Psoas muscle (tissue), 8 donors: ENCODE measurements around the gene PPP3CB. TPM values are rescaled to one million over a fixed set of nuclear protein-coding genes. Genes with fewer than 3 reads are reported as not detected.
A peak's percentile ranks its signal among the peaks of the same experiment; 100 is the strongest.

Experiments
- ATAC-seq, 4 donors: fragments of 200-7000 bp; cut with Tn5 transposase; one replicate each; pipeline ENCODE4 v1.9.1; 2020; ENCODE audit warnings: moderate library complexity in 3 of 4, mild to moderate bottlenecking in 2 of 4
- DNase-seq, 2 donors: peaks; one replicate each; pipeline ENCODE4 v3.0.0-alpha.2; 2020
- H3K27ac ChIP-seq: fragments of 200-600 bp; one replicate; pipeline ENCODE4 v1.8.0; 2022
- H3K27me3 ChIP-seq, 3 donors: fragments of 200-600 bp in 1 of 3; one replicate each; pipeline versions ENCODE4 v1.6.1 to v1.8.0; 2013 to 2022; ENCODE audit warnings: low read length in 2 of 3, mild to moderate bottlenecking in 2 of 3, moderate library complexity in 1 of 3; ENCODE audit not compliant: insufficient read depth in 3 of 3
- H3K36me3 ChIP-seq, 2 donors: fragments of 200-600 bp in 1 of 2; one replicate each; pipeline versions ENCODE4 v1.6.1 to v1.8.0; 2013 to 2022; ENCODE audit warnings: low read depth in 1 of 2, mild to moderate bottlenecking in 1 of 2, moderate library complexity in 1 of 2; ENCODE audit not compliant: insufficient read depth in 1 of 2
- H3K4me1 ChIP-seq: fragments of 200-600 bp; one replicate; pipeline ENCODE4 v1.8.0; 2022
- H3K4me3 ChIP-seq: fragments of 200-600 bp; one replicate; pipeline ENCODE4 v1.8.0; 2022; ENCODE audit warnings: mild to moderate bottlenecking
- H3K9me3 ChIP-seq: fragments of 200-600 bp; one replicate; pipeline ENCODE4 v1.8.0; 2022
- WGBS, 3 donors: extraction: QIAGEN DNeasy Blood & Tissue Kit; methylation state at CpG; one replicate each; pipeline versions ENCODE4 v1.1.6 to v1.1.7; 2013; 5-methylcytosine and 5-hydroxymethylcytosine counted together
- intact Hi-C, 2 donors: fragments of 100-400 bp; cut with DNase I; formaldehyde crosslinking; loops; one replicate each; pipeline versions ENCODE4 v1.11.0 to v1.14.2; 2022
- polyA plus RNA-seq, 3 donors: library from polyadenylated mRNA; stranded (reverse); fragments of 200-250 nt; gene quantifications; one replicate each; pipeline ENCODE4 v1.2.3, GENCODE V29; 2013
- total RNA-seq, 4 donors: library from RNA; stranded (reverse); fragmentation: NEBNext Ultra II Directional in 2 of 4; extraction: Animal tissue kit (Norgen Biotek cat#: 25700) in 2 of 4; gene quantifications; one replicate each; pipeline versions ENCODE4 v1.2.1 to v1.2.4, GENCODE V29; 2021 to 2023
- TF ChIP-seq, protein P1 (sequence below): fragments of 200-600 bp; IDR thresholded peaks from one replicate; pipeline ENCODE4 v1.8.0; 2022; ENCODE audit warnings: antibody characterized with exemption
- donor health status: healthy with polysubstance abuse.
- donor health status: DM: no; HTN: no; CAD: no; lungs with moderate emphysema.
- donor health status: Bipolar disorder and iron deficiency.
- donor health status: healthy.
- donor health status: DM: yes; HTN: yes; CAD: no.
- donor health status: DM: no; HTN: no; CAD: no.
- donor health status: DM: no; HTN: no; CAD: no.
- donor health status: DM: yes; HTN: yes; CAD: no.

Gene PPP3CB
- total and polyA plus RNA-seq, 7 donors, result 52.2 to 177 (median 132) TPM

- no peaks in the 10 kb centered on the region for H3K9me3 ChIP-seq
- 72 to 78% (median 72%) methylated on average over 4 of the region's 4 CpGs for WGBS, 3 donors
- no peaks in the 10 kb centered on the region for H3K27me3 ChIP-seq
- no peak for DNase-seq
- H3K27ac ChIP-seq, result peak overlapping the region; percentile 54
- no peaks in the 10 kb centered on the region for H3K4me1 ChIP-seq
- TF ChIP-seq, protein P1, sequence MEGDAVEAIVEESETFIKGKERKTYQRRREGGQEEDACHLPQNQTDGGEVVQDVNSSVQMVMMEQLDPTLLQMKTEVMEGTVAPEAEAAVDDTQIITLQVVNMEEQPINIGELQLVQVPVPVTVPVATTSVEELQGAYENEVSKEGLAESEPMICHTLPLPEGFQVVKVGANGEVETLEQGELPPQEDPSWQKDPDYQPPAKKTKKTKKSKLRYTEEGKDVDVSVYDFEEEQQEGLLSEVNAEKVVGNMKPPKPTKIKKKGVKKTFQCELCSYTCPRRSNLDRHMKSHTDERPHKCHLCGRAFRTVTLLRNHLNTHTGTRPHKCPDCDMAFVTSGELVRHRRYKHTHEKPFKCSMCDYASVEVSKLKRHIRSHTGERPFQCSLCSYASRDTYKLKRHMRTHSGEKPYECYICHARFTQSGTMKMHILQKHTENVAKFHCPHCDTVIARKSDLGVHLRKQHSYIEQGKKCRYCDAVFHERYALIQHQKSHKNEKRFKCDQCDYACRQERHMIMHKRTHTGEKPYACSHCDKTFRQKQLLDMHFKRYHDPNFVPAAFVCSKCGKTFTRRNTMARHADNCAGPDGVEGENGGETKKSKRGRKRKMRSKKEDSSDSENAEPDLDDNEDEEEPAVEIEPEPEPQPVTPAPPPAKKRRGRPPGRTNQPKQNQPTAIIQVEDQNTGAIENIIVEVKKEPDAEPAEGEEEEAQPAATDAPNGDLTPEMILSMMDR, result no peak
- H3K4me3 ChIP-seq, result no peak overlapping the region
- H3K36me3 ChIP-seq, result peaks cover 18 to 100% of the 10 kb centered on the region in 2 donors
- intact Hi-C loops, result no loop called here
- peak; percentile 62 to 89 (median 79) for ATAC-seq
These were observed 21.5 kb upstream of the PPP3CB start for GRCh38 chr10:73517166-73517888.

DNA sequence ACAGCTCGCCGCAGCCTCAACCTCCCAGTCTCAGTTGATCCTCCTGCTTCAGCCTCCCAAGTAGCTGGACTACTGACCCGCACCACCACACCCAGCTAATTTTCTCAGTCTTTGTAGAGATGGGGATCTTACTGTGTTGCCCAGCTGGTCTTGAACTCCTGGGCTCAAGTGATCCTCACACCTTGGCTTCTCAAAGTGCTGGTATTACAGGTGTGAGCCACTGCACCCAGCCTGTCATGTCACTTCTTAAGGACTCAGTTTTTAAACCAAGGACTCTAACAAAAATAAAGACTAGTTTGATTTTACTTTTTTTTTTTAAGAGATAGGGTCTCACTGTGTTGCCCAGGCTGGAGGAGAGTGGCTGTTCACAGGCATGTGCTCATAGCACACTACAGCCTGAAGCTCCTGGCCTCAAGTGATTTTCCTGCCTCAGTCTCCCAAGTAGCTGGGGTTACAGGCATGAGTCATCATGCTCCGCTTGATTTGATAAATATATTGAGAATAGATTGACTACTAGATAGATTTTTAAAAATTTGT lies 16.5 kb upstream of the PPP3CB start:
- Histone ChIP-seq H3K27ac (no peak overlapping the region), H3K27me3 (no peaks in the 10 kb centered on the region), H3K4me3 (no peak overlapping the region), H3K36me3 (peaks cover 0 to 94% of the 10 kb centered on the region in 2 donors), H3K9me3 (no peaks in the 10 kb centered on the region), H3K4me1 (no peaks in the 10 kb centered on the region)
- no peak for DNase-seq
- WGBS, 3 donors, result 96 to 98% (median 97%) methylated on average over 4 of the region's 4 CpGs
- TF ChIP-seq, protein P1, result no peak
- intact Hi-C loops, result no loop called here
- no peak for ATAC-seq

DNA sequence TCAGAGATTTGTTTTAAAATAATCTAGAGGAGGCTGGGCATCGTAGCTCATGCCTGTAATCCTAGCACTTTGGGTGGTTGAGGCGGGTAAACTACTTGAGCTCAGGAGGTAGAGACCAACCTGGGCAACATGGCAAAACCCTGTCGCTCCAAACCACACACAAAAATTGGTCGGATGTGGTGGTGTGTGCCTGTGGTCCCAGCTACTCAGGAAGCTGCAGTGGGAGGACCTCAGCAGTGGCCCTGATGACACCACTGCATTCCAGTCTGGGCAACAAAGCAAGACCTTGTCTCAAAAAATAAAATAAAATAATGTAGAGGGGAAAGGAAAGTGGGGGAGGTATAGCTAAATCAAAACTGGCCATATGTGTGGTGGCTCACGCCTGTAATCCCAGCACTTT lies 13.9 kb upstream of the PPP3CB start:
- WGBS, 3 donors, result 90 to 97% (median 95%) methylated on average over 5 of the region's 5 CpGs
- Histone ChIP-seq H3K4me3 (no peak overlapping the region), H3K27ac (no peak overlapping the region), H3K27me3 (no peaks in the 10 kb centered on the region), H3K9me3 (no peaks in the 10 kb centered on the region), H3K4me1 (no peaks in the 10 kb centered on the region), H3K36me3 (peaks cover under 1 to 94% of the 10 kb centered on the region in 2 donors)
- ATAC-seq (peak in 1 of 4 donors; percentile 13), DNase-seq (no peak)
- TF ChIP-seq, protein P1, result no peak
- intact Hi-C loops, result no loop called here

DNA sequence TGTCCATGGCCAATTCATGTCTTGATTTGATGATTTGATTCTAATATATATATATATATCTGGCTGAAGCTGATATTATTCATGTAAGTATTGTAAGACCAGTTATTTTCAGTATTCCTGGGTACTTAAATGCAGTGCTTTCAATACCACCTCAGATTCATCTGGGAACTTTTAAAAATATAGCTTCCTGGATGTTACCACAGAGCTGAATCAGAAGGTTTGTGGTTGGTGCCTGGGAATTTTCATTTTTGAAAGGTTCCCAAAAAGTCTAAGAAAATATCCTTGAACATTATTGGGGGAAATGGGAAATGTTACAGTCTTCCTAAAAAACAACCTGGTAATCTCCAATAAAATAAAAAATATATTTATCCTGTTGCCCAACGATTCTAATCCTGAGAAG lies 10.7 kb upstream of the PPP3CB start:
- peaks cover 3 to 94% of the 10 kb centered on the region in 2 donors for H3K36me3 ChIP-seq
- no peaks in the 10 kb centered on the region for H3K4me1 ChIP-seq
- 93 to 98% (median 94%) methylated on average over 1 of the region's 1 CpG for WGBS, 3 donors
- TF ChIP-seq, protein P1, result no peak
- intact Hi-C loops, result no loop called here
- no peak overlapping the region for H3K4me3 ChIP-seq
- H3K27ac ChIP-seq, result no peak overlapping the region
- DNase-seq (no peak), ATAC-seq (no peak)
- no peaks in the 10 kb centered on the region for H3K9me3 ChIP-seq
- no peaks in the 10 kb centered on the region for H3K27me3 ChIP-seq

GRCh38 chr10:73506074-73506473 lies 10.2 kb upstream of the PPP3CB start:
- Histone ChIP-seq H3K27ac (no peak overlapping the region), H3K4me1 (no peaks in the 10 kb centered on the region), H3K36me3 (peaks cover 3 to 94% of the 10 kb centered on the region in 2 donors), H3K4me3 (no peak overlapping the region), H3K9me3 (no peaks in the 10 kb centered on the region), H3K27me3 (no peaks in the 10 kb centered on the region)
- ATAC-seq, result no peak
- intact Hi-C loops, result no loop called here
- TF ChIP-seq, protein P1, result no peak
- no peak for DNase-seq
